Liver (tissue), 9 donors: ENCODE measurements around the gene PPP1CC. TPM values are rescaled to one million over a fixed set of nuclear protein-coding genes. Genes with fewer than 3 reads are reported as not detected.

Experiments
- DNase-seq: peaks from one replicate; pipeline ENCODE4 v3.0.0-alpha.2; 2017; ENCODE audit warnings: low spot score
- H3K27ac ChIP-seq, 2 donors: one replicate each; pipeline ENCODE4 v1.7.0; 2013; ENCODE audit warnings: inconsistent platforms in 2 of 2, low read length in 2 of 2, control low read depth in 1 of 2, low read depth in 1 of 2, mild to moderate bottlenecking in 1 of 2
- H3K27me3 ChIP-seq, 4 donors: one replicate each; pipeline versions ENCODE4 v1.6.1 to v1.7.0; 2013; ENCODE audit warnings: low read length in 3 of 4, inconsistent platforms in 1 of 4, mild to moderate bottlenecking in 1 of 4, moderate library complexity in 1 of 4; ENCODE audit not compliant: control insufficient read depth in 4 of 4, insufficient read depth in 4 of 4
- H3K36me3 ChIP-seq, 4 donors: one replicate each; pipeline versions ENCODE4 v1.6.1 to v1.7.0; 2013; ENCODE audit warnings: low read length in 3 of 4, mild to moderate bottlenecking in 3 of 4, low read depth in 1 of 4, moderate library complexity in 1 of 4; ENCODE audit not compliant: control insufficient read depth in 4 of 4, insufficient read depth in 3 of 4
- H3K4me1 ChIP-seq, 4 donors: one replicate each; pipeline versions ENCODE4 v1.6.1 to v1.7.0; 2013; ENCODE audit warnings: low read length in 3 of 4, mild to moderate bottlenecking in 3 of 4, moderate library complexity in 1 of 4; ENCODE audit not compliant: control insufficient read depth in 4 of 4, insufficient read depth in 4 of 4
- H3K4me3 ChIP-seq, 3 donors: one replicate each; pipeline versions ENCODE4 v1.6.1 to v1.7.0; 2013; ENCODE audit warnings: low read length in 3 of 3, control low read depth in 1 of 3, low read depth in 1 of 3, mild to moderate bottlenecking in 1 of 3
- H3K9ac ChIP-seq, 2 donors: one replicate each; pipeline ENCODE4 v1.7.0; 2013; ENCODE audit warnings: low read length in 2 of 2, mild to moderate bottlenecking in 2 of 2, moderate library complexity in 2 of 2, control low read depth in 1 of 2, low read depth in 1 of 2
- H3K9me3 ChIP-seq, 4 donors: one replicate each; pipeline versions ENCODE4 v1.6.1 to v1.7.0; 2013; ENCODE audit warnings: low read length in 3 of 4; ENCODE audit not compliant: control insufficient read depth in 4 of 4
- EGR1 ChIP-seq, 2 donors: IDR thresholded peaks; 2 replicates each; pipeline ENCODE4 v1.6.1; 2016 to 2018; ENCODE audit warnings: antibody characterized with exemption in 2 of 2, low read depth in 2 of 2
- FOXA1 ChIP-seq: IDR thresholded peaks from 2 replicates; pipeline ENCODE4 v1.6.1; 2016; ENCODE audit warnings: antibody characterized with exemption
- FOXA2 ChIP-seq: IDR thresholded peaks from 2 replicates; pipeline ENCODE4 v1.6.1; 2016; ENCODE audit warnings: antibody characterized with exemption
- GABPA ChIP-seq, 2 donors: IDR thresholded peaks in 1 of 2; conservative IDR thresholded peaks in 1 of 2; 2 replicates each; pipeline ENCODE4 v1.6.1; 2016; ENCODE audit warnings: antibody characterized with exemption in 2 of 2, mild to moderate bottlenecking in 1 of 2, moderate library complexity in 1 of 2
- HNF4A ChIP-seq, 2 donors: conservative IDR thresholded peaks; 2 replicates each; pipeline ENCODE4 v1.6.1; 2016; ENCODE audit warnings: antibody characterized with exemption in 2 of 2, mild to moderate bottlenecking in 2 of 2
- HNF4G ChIP-seq: IDR thresholded peaks from 2 replicates; pipeline ENCODE4 v1.6.1; 2016; ENCODE audit warnings: antibody characterized with exemption
- JUND ChIP-seq, 2 donors: IDR thresholded peaks; 2 replicates each; pipeline ENCODE4 v1.6.1; 2016; ENCODE audit warnings: antibody characterized with exemption in 2 of 2
- NR2F2 ChIP-seq: IDR thresholded peaks from 2 replicates; pipeline ENCODE4 v1.6.1; 2016; ENCODE audit warnings: antibody characterized with exemption
- RAD21 ChIP-seq, 2 donors: IDR thresholded peaks; 2 replicates each; pipeline ENCODE4 v1.6.1; 2016; ENCODE audit warnings: antibody characterized with exemption in 2 of 2, mild to moderate bottlenecking in 2 of 2
- REST ChIP-seq: IDR thresholded peaks from 2 replicates; pipeline ENCODE4 v1.6.1; 2016; ENCODE audit warnings: antibody characterized with exemption, mild to moderate bottlenecking
- RXRA ChIP-seq, 2 donors: IDR thresholded peaks; 2 replicates each; pipeline ENCODE4 v1.6.1; 2017 to 2018; ENCODE audit warnings: antibody characterized with exemption in 2 of 2, mild to moderate bottlenecking in 1 of 2
- SP1 ChIP-seq: IDR thresholded peaks from 2 replicates; pipeline ENCODE4 v1.6.1; 2018; ENCODE audit warnings: antibody characterized with exemption, mild to moderate bottlenecking
- TAF1 ChIP-seq: conservative IDR thresholded peaks from 2 replicates; pipeline ENCODE4 v1.6.1; 2016; ENCODE audit warnings: antibody characterized with exemption, mild to moderate bottlenecking
- YY1 ChIP-seq: IDR thresholded peaks from 2 replicates; pipeline ENCODE4 v1.6.1; 2016; ENCODE audit warnings: antibody characterized with exemption, mild to moderate bottlenecking
- WGBS: extraction: QIAGEN DNeasy Blood & Tissue Kit; methylation state at CpG from one replicate; pipeline ENCODE4 v1.1.7; 2013; 5-methylcytosine and 5-hydroxymethylcytosine counted together
- polyA plus RNA-seq, 2 donors: library from polyadenylated mRNA; stranded (reverse) in 1 of 2; unstranded in 1 of 2; fragments of 200-250 nt in 1 of 2; fragments of >200 nt in 1 of 2; fragmentation: Nextera tagmentation in 1 of 2; extraction: Ambion mirVana in 1 of 2; gene quantifications; one replicate each; pipeline versions ENCODE4 v1.2.1 to v1.2.3, GENCODE V29; 2013 to 2015
- total RNA-seq, 2 donors: library from RNA; depleted of rRNA; stranded (reverse); fragments of >200 nt; gene quantifications; one replicate each; pipeline ENCODE4 v1.2.3, GENCODE V29; 2014
- TF ChIP-seq, protein P1 (sequence below): IDR thresholded peaks from 2 replicates; pipeline ENCODE4 v1.6.1; 2016; ENCODE audit warnings: antibody characterized with exemption
- TF ChIP-seq, protein P2 (sequence below): IDR thresholded peaks from 2 replicates; pipeline ENCODE4 v1.6.1; 2016; ENCODE audit warnings: antibody characterized with exemption
- TF ChIP-seq, protein P3 (sequence below): fragments of 150-350 bp; IDR thresholded peaks from 2 replicates; pipeline ENCODE4 v1.5.1; 2017; ENCODE audit warnings: improper control_type of control experiment, low read depth, low read length; ENCODE audit not compliant: missing input control
- donor health status: healthy.
- donor health status: healthy.
- donor health status: healthy.
- donor health status: healthy.
- donor health status: healthy.

The PPP1CC gene
- total and polyA plus RNA-seq, 4 donors, result 22.1 to 73.2 (median 36.0) TPM

GRCh38 chr12:110677206-110677911 lies 65.3 kb downstream of the PPP1CC start:
- no peak for DNase-seq
- H3K9ac ChIP-seq, result no peak overlapping the region

More at GRCh38 chr12:110677206-110677911, 65.3 kb downstream of the PPP1CC start:
- peaks cover 0 to 7% (median 3%) of the 10 kb centered on the region in 4 donors for H3K4me1 ChIP-seq
- H3K4me3 ChIP-seq, result no peak overlapping the region
- H3K27me3 ChIP-seq, result no peaks in the 10 kb centered on the region
- H3K27ac ChIP-seq, result no peak overlapping the region
- TF ChIP-seq SP1, result no peak
- TF ChIP-seq, protein P1, sequence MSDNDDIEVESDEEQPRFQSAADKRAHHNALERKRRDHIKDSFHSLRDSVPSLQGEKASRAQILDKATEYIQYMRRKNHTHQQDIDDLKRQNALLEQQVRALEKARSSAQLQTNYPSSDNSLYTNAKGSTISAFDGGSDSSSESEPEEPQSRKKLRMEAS, result no peak
- no peak for TF ChIP-seq HNF4G
- no peak for TF ChIP-seq JUND (IDR thresholded peaks at IDR 0.05)
- TF ChIP-seq, protein P2, sequence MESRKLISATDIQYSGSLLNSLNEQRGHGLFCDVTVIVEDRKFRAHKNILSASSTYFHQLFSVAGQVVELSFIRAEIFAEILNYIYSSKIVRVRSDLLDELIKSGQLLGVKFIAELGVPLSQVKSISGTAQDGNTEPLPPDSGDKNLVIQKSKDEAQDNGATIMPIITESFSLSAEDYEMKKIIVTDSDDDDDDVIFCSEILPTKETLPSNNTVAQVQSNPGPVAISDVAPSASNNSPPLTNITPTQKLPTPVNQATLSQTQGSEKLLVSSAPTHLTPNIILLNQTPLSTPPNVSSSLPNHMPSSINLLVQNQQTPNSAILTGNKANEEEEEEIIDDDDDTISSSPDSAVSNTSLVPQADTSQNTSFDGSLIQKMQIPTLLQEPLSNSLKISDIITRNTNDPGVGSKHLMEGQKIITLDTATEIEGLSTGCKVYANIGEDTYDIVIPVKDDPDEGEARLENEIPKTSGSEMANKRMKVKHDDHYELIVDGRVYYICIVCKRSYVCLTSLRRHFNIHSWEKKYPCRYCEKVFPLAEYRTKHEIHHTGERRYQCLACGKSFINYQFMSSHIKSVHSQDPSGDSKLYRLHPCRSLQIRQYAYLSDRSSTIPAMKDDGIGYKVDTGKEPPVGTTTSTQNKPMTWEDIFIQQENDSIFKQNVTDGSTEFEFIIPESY, result no peak
- no peak for TF ChIP-seq YY1
- no peak for TF ChIP-seq RAD21 (IDR thresholded peaks at IDR 0.05)
- TF ChIP-seq FOXA2, result no peak
- no peak for TF ChIP-seq FOXA1
- TF ChIP-seq HNF4A (conservative IDR thresholded peaks at IDR 0.05), result no peak
- no peak for TF ChIP-seq GABPA (IDR thresholded peaks at IDR 0.05 in 1 of 2, conservative IDR thresholded peaks at IDR 0.05 in 1 of 2)
- TF ChIP-seq RXRA (IDR thresholded peaks at IDR 0.05), result no peak
- no peak for TF ChIP-seq NR2F2
- no peak for TF ChIP-seq REST
- no peak for TF ChIP-seq EGR1 (IDR thresholded peaks at IDR 0.05; ENCODE audit: low read depth in 2 of 2)
- no peak for TF ChIP-seq TAF1
- TF ChIP-seq, protein P3, sequence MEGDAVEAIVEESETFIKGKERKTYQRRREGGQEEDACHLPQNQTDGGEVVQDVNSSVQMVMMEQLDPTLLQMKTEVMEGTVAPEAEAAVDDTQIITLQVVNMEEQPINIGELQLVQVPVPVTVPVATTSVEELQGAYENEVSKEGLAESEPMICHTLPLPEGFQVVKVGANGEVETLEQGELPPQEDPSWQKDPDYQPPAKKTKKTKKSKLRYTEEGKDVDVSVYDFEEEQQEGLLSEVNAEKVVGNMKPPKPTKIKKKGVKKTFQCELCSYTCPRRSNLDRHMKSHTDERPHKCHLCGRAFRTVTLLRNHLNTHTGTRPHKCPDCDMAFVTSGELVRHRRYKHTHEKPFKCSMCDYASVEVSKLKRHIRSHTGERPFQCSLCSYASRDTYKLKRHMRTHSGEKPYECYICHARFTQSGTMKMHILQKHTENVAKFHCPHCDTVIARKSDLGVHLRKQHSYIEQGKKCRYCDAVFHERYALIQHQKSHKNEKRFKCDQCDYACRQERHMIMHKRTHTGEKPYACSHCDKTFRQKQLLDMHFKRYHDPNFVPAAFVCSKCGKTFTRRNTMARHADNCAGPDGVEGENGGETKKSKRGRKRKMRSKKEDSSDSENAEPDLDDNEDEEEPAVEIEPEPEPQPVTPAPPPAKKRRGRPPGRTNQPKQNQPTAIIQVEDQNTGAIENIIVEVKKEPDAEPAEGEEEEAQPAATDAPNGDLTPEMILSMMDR, result no peak
- 77% methylated on average over 5 of the region's 5 CpGs for WGBS
- no peaks in the 10 kb centered on the region for H3K9me3 ChIP-seq
- no peaks in the 10 kb centered on the region for H3K36me3 ChIP-seq
